OCI-LY3 (cell line): Measurements from ENCODE around the gene PSG7.
"Not testable (repeated sequence)": the region's sequence is repeated elsewhere in the genome, so short reads cannot be mapped to it uniquely, and the experiment has no call there.

Experiments
- CTCF ChIP-seq: fragments of 200-600, 300-600 bp; sonication (generic); IDR thresholded peaks from 2 replicates; pipeline ENCODE4 v1.5.1; 2014; ENCODE audit warnings: antibody characterized with exemption, low read length, low read depth
- EZH2phosphoT487 ChIP-seq: fragments of 200-600 bp; shearing (Covaris generic); IDR thresholded peaks from 2 replicates; pipeline ENCODE4 v1.6.1; 2018; ENCODE audit warnings: antibody characterized with exemption, mixed run types, low read depth

GRCh38 chr19:42971451-42971850 is 34.4 kb upstream of the PSG7 start:
- not testable (repeated sequence) for TF ChIP-seq CTCF, EZH2phosphoT487
